ENCODE measurements around the gene SORCS2.

GRCh38 chr4:7704625-7705024, 512.3 kb downstream of the SORCS2 start:
- TF ChIP-seq CTCF (IDR thresholded peaks at IDR 0.05) = no peak
- TF ChIP-seq POLR2A (IDR thresholded peaks at IDR 0.05) = no peak
- no peak for TF ChIP-seq POLR2AphosphoS5 (IDR thresholded peaks at IDR 0.05)
- TF ChIP-seq EP300 (IDR thresholded peaks at IDR 0.05) = no peak
